GM12878 (cell line): Measurements from ENCODE around the gene MLLT3. TPM values are rescaled to one million over a fixed set of nuclear protein-coding genes. Genes with fewer than 3 reads are reported as not detected.
A peak's percentile ranks its signal among the peaks of the same experiment; 100 is the strongest.

Source experiments
- ATAC-seq: fragments of 200-7000 bp; cut with Tn5 transposase; 3 replicates; pipeline ENCODE4 v1.9.1; 2020; ENCODE audit warnings: mild to moderate bottlenecking, moderate library complexity
- BruUV-seq: library from RNA; stranded (reverse); fragments of 400-500 nt; replicated peaks from 2 replicates; lab custom pipeline; 2021; lab: Mats Ljungman, UMichigan
- CTCF ChIA-PET: fragments of 300-600 bp; sonication (Branson Sonifier 250); formaldehyde crosslinking; extraction: SDS; loops from one replicate; lab custom pipeline; 2021; ENCODE audit warnings: inconsistent platforms; lab: Yijun Ruan, JAX
- POLR2A ChIA-PET: fragments of 350-600 bp; formaldehyde crosslinking; extraction: SDS; loops from one replicate; lab custom pipeline; 2021; ENCODE audit warnings: inconsistent platforms; lab: Charles Lee
- RAD21 ChIA-PET: fragments of 300-600 bp; sonication (Branson Sonifier 250); formaldehyde crosslinking; loops from one replicate; lab custom pipeline; 2023; ENCODE audit warnings: antibody characterized with exemption; ENCODE audit not compliant: unreplicated experiment; lab: Charles Lee
- SMC1A ChIA-PET: fragments of 300-600 bp; sonication (Branson Sonifier 250); formaldehyde crosslinking; loops from one replicate; lab custom pipeline; 2023; ENCODE audit not compliant: unreplicated experiment, uncharacterized antibody; lab: Charles Lee
- DNase-seq: peaks from one replicate; pipeline ENCODE4 v3.0.0-alpha.2; 2011; ENCODE audit warnings: low read depth, low spot score
- FAIRE-seq: peaks from 3 replicates; lab custom pipeline; 2011; peaks lifted over from hg19 to GRCh38; lab: Jason Lieb, UNC
- H2AFZ ChIP-seq: 2 replicates; pipeline ENCODE4 v1.6.0; 2011; ENCODE audit warnings: low read depth, low read length, control low read depth; ENCODE audit not compliant: control insufficient read depth
- H3K27ac ChIP-seq: 2 replicates; pipeline ENCODE4 v1.5.1; 2011; ENCODE audit warnings: control low read depth; ENCODE audit not compliant: control insufficient read depth, insufficient read depth
- H3K27me3 ChIP-seq, 2 experiments: replicated peaks in 1 of 2; 2 replicates each; pipeline versions ENCODE4 v1.6.0 to v1.6.1; 2011; ENCODE audit warnings: low read length in 1 of 2; ENCODE audit not compliant: control insufficient read depth in 2 of 2, insufficient read depth in 2 of 2
- H3K36me3 ChIP-seq, 2 experiments: 2 replicates each; pipeline ENCODE4 v1.5.1; 2011; ENCODE audit warnings: low read length in 1 of 2; ENCODE audit not compliant: control insufficient read depth in 2 of 2, insufficient read depth in 2 of 2
- H3K4me1 ChIP-seq: 2 replicates; pipeline ENCODE4 v1.6.1; 2011; ENCODE audit warnings: mild to moderate bottlenecking, low read length, moderate library complexity, mixed read lengths; ENCODE audit not compliant: control insufficient read depth, insufficient read depth
- H3K4me2 ChIP-seq: 2 replicates; pipeline ENCODE4 v1.6.0; 2011; ENCODE audit warnings: control low read depth; ENCODE audit not compliant: control insufficient read depth, insufficient read depth
- H3K4me3 ChIP-seq: fragments of 200-600 bp; sonication (generic); 2 replicates; pipeline ENCODE4 v1.5.1; 2016
- H3K79me2 ChIP-seq: 2 replicates; pipeline ENCODE4 v1.6.0; 2011; ENCODE audit warnings: low read length; ENCODE audit not compliant: control insufficient read depth, insufficient read depth
- H3K9ac ChIP-seq: 2 replicates; pipeline ENCODE4 v1.8.0; 2011; ENCODE audit warnings: low read length, control low read depth, mixed read lengths; ENCODE audit not compliant: control insufficient read depth, insufficient read depth
- H3K9me3 ChIP-seq: replicated peaks from 3 replicates; pipeline ENCODE4 v1.5.1; 2011; ENCODE audit warnings: mild to moderate bottlenecking, low read length; ENCODE audit not compliant: control insufficient read depth, insufficient read depth
- H4K20me1 ChIP-seq: 2 replicates; pipeline ENCODE4 v1.6.0; 2011; ENCODE audit not compliant: control insufficient read depth, insufficient read depth
- CBX5 ChIP-seq: sonication (generic); IDR thresholded peaks from 2 replicates; pipeline ENCODE4 v1.6.1; 2016; ENCODE audit warnings: low read depth, moderate library complexity, mild to moderate bottlenecking, inconsistent platforms
- CREB1 ChIP-seq: IDR thresholded peaks from 2 replicates; pipeline ENCODE4 v1.6.1; 2012; ENCODE audit warnings: low read depth, mild to moderate bottlenecking, inconsistent platforms
- FOXM1 ChIP-seq: IDR thresholded peaks from 2 replicates; pipeline ENCODE4 v1.6.1; 2012; ENCODE audit warnings: low read depth, mild to moderate bottlenecking, inconsistent platforms, low read length, moderate library complexity
- HSF1 ChIP-seq: fragments of 150-350 bp; IDR thresholded peaks from 2 replicates; pipeline ENCODE4 v1.6.1; 2014; ENCODE audit warnings: mild to moderate bottlenecking, low read depth, low read length
- LARP7 ChIP-seq: fragments of 450-650 bp; IDR thresholded peaks from 2 replicates; pipeline ENCODE4 v1.6.1; 2017; ENCODE audit warnings: mild to moderate bottlenecking
- PAX8 ChIP-seq: fragments of 450-650 bp; IDR thresholded peaks from 2 replicates; pipeline ENCODE4 v1.6.1; 2017; ENCODE audit warnings: mild to moderate bottlenecking, moderate library complexity
- RAD51 ChIP-seq: fragments of 450-650 bp; IDR thresholded peaks from 2 replicates; pipeline ENCODE4 v1.6.1; 2016; ENCODE audit warnings: moderate library complexity, mild to moderate bottlenecking, inconsistent platforms
- SIN3A ChIP-seq: IDR thresholded peaks from 2 replicates; pipeline ENCODE4 v1.6.1; 2012; ENCODE audit warnings: low read depth, low read length, improper control_type of control experiment
- SMAD5 ChIP-seq: IDR thresholded peaks from 2 replicates; pipeline ENCODE4 v1.6.1; 2016; ENCODE audit warnings: antibody characterized with exemption, low read depth
- WGBS: methylation state at CpG from one replicate; pipeline ENCODE4 v1.1.6; 2016; ENCODE audit warnings: low lambda C conversion rate; ENCODE audit not compliant: insufficient replicate concordance, insufficient coverage; ENCODE audit errors: missing lambda C conversion rate; 5-methylcytosine and 5-hydroxymethylcytosine counted together
- in situ Hi-C: fragments of 300-500 bp; cut with MboI; formaldehyde crosslinking; loops from 9 replicates; pipeline ENCODE4 v1.14.3; 2018; ENCODE audit warnings: mixed read lengths
- intact Hi-C: fragments of 100-400 bp; cut with micrococcal nuclease; formaldehyde crosslinking; loops from one replicate; pipeline ENCODE4 v1.14.2; 2022; ENCODE audit not compliant: unreplicated experiment
- polyA plus RNA-seq, 11 experiments: library from polyadenylated mRNA; depleted of rRNA in 4 of 11; unstranded in 6 of 11; stranded (reverse) in 5 of 11; fragments of >200 nt; fragmentation: Nextera tagmentation in 4 of 11; fragmentation: Illumina TruSeq in 1 of 11; extraction: Ambion mirVana in 4 of 11; extraction: Trizol in 1 of 11; gene quantifications; 1 replicate in 1 of 11; 2 replicates in 10 of 11; pipeline versions ENCODE4 v1.2.1 to v1.2.3, GENCODE V29; 2011 to 2016; ENCODE audit warnings: inconsistent platforms in 2 of 11, missing spikeins in 2 of 11, low read depth in 1 of 11
- total RNA-seq, 4 experiments: library from RNA; depleted of rRNA in 3 of 4; stranded (reverse); fragments of >200 nt in 3 of 4; fragmentation: Illumina TruSeq in 1 of 4; extraction: Trizol in 1 of 4; gene quantifications; 2 replicates each; pipeline versions ENCODE4 v1.2.1 to v1.2.3, GENCODE V29; 2013 to 2021

The MLLT3 gene
- total and polyA plus RNA-seq, 10 of the 15 experiments (the other 5 are each of a cell fraction or from before 2014, with no cell fraction given), result 17.7 to 72.3 (median 35.6) TPM

- no peak overlapping the region for H3K4me3 ChIP-seq
- no TSS peak for BruUV-seq
- H3K9ac ChIP-seq, result no peak overlapping the region
- no peak overlapping the region for H3K27ac ChIP-seq
- peaks cover 0 to 3% of the 10 kb centered on the region in 2 experiments; a peak in 2 of 4 replicates for H3K36me3 ChIP-seq
- FAIRE-seq (no peak), ATAC-seq (no peak), DNase-seq (no peak)
- H3K4me1 ChIP-seq, result no peaks in the 10 kb centered on the region
- peak; percentile 83; the same call in 1 of the 2 replicates for TF ChIP-seq CBX5
- TF ChIP-seq PAX8, result no peak
- peaks cover 26% of the 10 kb centered on the region for H3K9me3 ChIP-seq
- ChIA-PET SMC1A (no interaction called here), CTCF (no interaction called here), POLR2A (no interaction called here), RAD21 (no interaction called here)
- no peaks in the 10 kb centered on the region for H4K20me1 ChIP-seq
- no peak overlapping the region for H2AFZ ChIP-seq
- H3K79me2 ChIP-seq, result peaks cover 8% of the 10 kb centered on the region
- in situ Hi-C loops (no loop called here), intact Hi-C loops (no loop called here)
- 79% methylated on average over 5 of the region's 5 CpGs for WGBS
- H3K4me2 ChIP-seq, result no peak overlapping the region
- H3K27me3 ChIP-seq, result no peaks in the 10 kb centered on the region
Measured at GRCh38 chr9:20540169-20540863, 82.0 kb downstream of the MLLT3 start.

- Histone ChIP-seq H3K9me3 (peaks cover 24% of the 10 kb centered on the region), H3K4me3 (no peak overlapping the region), H3K9ac (no peak overlapping the region), H4K20me1 (no peaks in the 10 kb centered on the region), H3K4me2 (no peak overlapping the region), H3K4me1 (no peaks in the 10 kb centered on the region), H3K79me2 (peaks cover 8% of the 10 kb centered on the region), H3K27ac (no peak overlapping the region), H2AFZ (no peak overlapping the region), H3K27me3 (no peaks in the 10 kb centered on the region), H3K36me3 (peaks cover 0 to 3% of the 10 kb centered on the region in 2 experiments; a peak in 2 of 4 replicates)
- BruUV-seq, result no TSS peak
- WGBS, result 94% methylated on average over 1 of the region's 1 CpG
- ChIA-PET POLR2A (no interaction called here), RAD21 (no interaction called here), CTCF (no interaction called here), SMC1A (no interaction called here)
- no peak for FAIRE-seq
- intact Hi-C loops (no loop called here), in situ Hi-C loops (no loop called here)
- no peak for ATAC-seq
- no peak for DNase-seq
- TF ChIP-seq CREB1 (no peak), SIN3A (no peak), LARP7 (no peak), RAD51 (no peak), SMAD5 (no peak), FOXM1 (no peak), HSF1 (no peak)
Measured at GRCh38 chr9:20538956-20539355, 83.3 kb downstream of the MLLT3 start.
